H1 (cell line): ENCODE data around the gene THRB. TPM values are rescaled to one million over a fixed set of nuclear protein-coding genes. Genes with fewer than 3 reads are reported as not detected.

ENCODE experiments used
- CTCF ChIA-PET: fragments of 300-600 bp; sonication (Branson Sonifier 250); formaldehyde crosslinking; loops from one replicate; lab custom pipeline; 2021; ENCODE audit not compliant: partially characterized antibody; lab: Charles Lee
- POLR2A ChIA-PET: fragments of 300-600 bp; sonication (Branson Sonifier 250); formaldehyde crosslinking; loops from one replicate; lab custom pipeline; 2021; ENCODE audit warnings: inconsistent platforms; ENCODE audit not compliant: partially characterized antibody; lab: Charles Lee
- DNase-seq, 2 experiments: peaks; one replicate each; pipeline versions ENCODE4 v3.0.0 to v3.0.0-alpha.2; 2010 to 2022; ENCODE audit warnings: low spot score in 2 of 2, low read depth in 1 of 2, mixed read lengths in 1 of 2
- FAIRE-seq: peaks from 2 replicates; lab custom pipeline; 2011; peaks lifted over from hg19 to GRCh38; lab: Jason Lieb, UNC
- H2AFZ ChIP-seq: 2 replicates; pipeline ENCODE4 v1.8.1; 2012; ENCODE audit warnings: low read length, inconsistent platforms
- H2AK5ac ChIP-seq: 2 replicates; pipeline ENCODE4 v1.6.1; 2013; ENCODE audit warnings: low read depth, low read length
- H2BK120ac ChIP-seq: replicated peaks from 2 replicates; pipeline ENCODE3; 2013; ENCODE audit warnings: low read depth, low read length, inconsistent platforms
- H2BK12ac ChIP-seq: 2 replicates; pipeline ENCODE4 v1.6.1; 2013; ENCODE audit warnings: low read depth, low read length
- H2BK15ac ChIP-seq: 2 replicates; pipeline ENCODE4 v1.6.1; 2013; ENCODE audit warnings: low read length
- H2BK20ac ChIP-seq: 2 replicates; pipeline ENCODE4 v1.6.1; 2013; ENCODE audit warnings: low read length
- H2BK5ac ChIP-seq: 2 replicates; pipeline ENCODE4 v1.6.1; 2013; ENCODE audit warnings: low read depth, low read length
- H3K14ac ChIP-seq: 2 replicates; pipeline ENCODE4 v1.6.1; 2013; ENCODE audit warnings: inconsistent platforms; ENCODE audit not compliant: insufficient read length
- H3K18ac ChIP-seq: 2 replicates; pipeline ENCODE4 v1.6.1; 2013; ENCODE audit warnings: low read length; ENCODE audit errors: extremely low read depth
- H3K23ac ChIP-seq: 2 replicates; pipeline ENCODE4 v1.6.1; 2013; ENCODE audit warnings: inconsistent platforms; ENCODE audit not compliant: insufficient read length
- H3K23me2 ChIP-seq: 2 replicates; pipeline ENCODE4 v1.6.1; 2013; ENCODE audit warnings: low read depth, low read length
- H3K27ac ChIP-seq: 2 replicates; pipeline ENCODE4 v1.6.1; 2011; ENCODE audit warnings: low read depth, low read length, inconsistent platforms
- H3K27me3 ChIP-seq, 4 experiments: replicated peaks in 1 of 4; 1 replicate in 1 of 4; 2 replicates in 3 of 4; pipeline versions ENCODE4 v1.6.1 to v1.8.1; 2011 to 2013; ENCODE audit warnings: low read length in 3 of 4, mild to moderate bottlenecking in 3 of 4, inconsistent platforms in 2 of 4, mixed read lengths in 2 of 4, moderate library complexity in 1 of 4; ENCODE audit not compliant: control insufficient read depth in 3 of 4, insufficient read depth in 3 of 4; ENCODE audit errors: extremely low read depth in 1 of 4
- H3K36me3 ChIP-seq, 4 experiments: 2 replicates each; pipeline versions ENCODE4 v1.6.1 to v1.8.1; 2011 to 2013; ENCODE audit warnings: mild to moderate bottlenecking in 4 of 4, low read length in 3 of 4, moderate library complexity in 2 of 4, control low read depth in 1 of 4, inconsistent platforms in 1 of 4; ENCODE audit not compliant: insufficient read depth in 4 of 4, control insufficient read depth in 2 of 4
- H3K4ac ChIP-seq: replicated peaks from 2 replicates; pipeline ENCODE3; 2013; ENCODE audit warnings: low read length, low read depth, mixed read lengths, inconsistent platforms; ENCODE audit not compliant: insufficient read length
- H3K4me1 ChIP-seq, 4 experiments: replicated peaks in 1 of 4; 1 replicate in 1 of 4; 2 replicates in 3 of 4; pipeline versions ENCODE4 v1.6.1 to v1.8.1; 2011 to 2013; ENCODE audit warnings: low read length in 3 of 4, inconsistent platforms in 2 of 4, mixed read lengths in 1 of 4; ENCODE audit not compliant: insufficient read depth in 4 of 4, control insufficient read depth in 3 of 4
- H3K4me2 ChIP-seq, 2 experiments: 2 replicates each; pipeline versions ENCODE4 v1.6.1 to v1.8.1; 2011 to 2013; ENCODE audit warnings: low read depth in 2 of 2, low read length in 2 of 2, control low read depth in 1 of 2, inconsistent platforms in 1 of 2, mild to moderate bottlenecking in 1 of 2; ENCODE audit not compliant: insufficient read depth in 1 of 2
- H3K4me3 ChIP-seq, 4 experiments: fragments of 200-600, 300-600 bp in 1 of 4; sonication (generic), shearing (Covaris generic), sonication (Bioruptor Twin) in 1 of 4; 2 replicates each; pipeline versions ENCODE4 v1.5.1 to v1.8.1; 2011 to 2016; ENCODE audit warnings: low read length in 4 of 4, low read depth in 3 of 4, control low read depth in 2 of 4, inconsistent platforms in 2 of 4, mild to moderate bottlenecking in 2 of 4, mixed read lengths in 1 of 4, moderate library complexity in 1 of 4; ENCODE audit not compliant: insufficient read depth in 2 of 4; ENCODE audit errors: extremely low read depth in 1 of 4
- H3K56ac ChIP-seq: replicated peaks from 2 replicates; pipeline ENCODE3; 2013; ENCODE audit warnings: low read depth, mild to moderate bottlenecking, mixed read lengths, low read length, inconsistent platforms; ENCODE audit not compliant: insufficient read length
- H3K79me1 ChIP-seq: 2 replicates; pipeline ENCODE4 v1.6.1; 2013; ENCODE audit warnings: low read depth, low read length, control low read depth
- H3K79me2 ChIP-seq, 2 experiments: 2 replicates each; pipeline versions ENCODE4 v1.6.1 to v1.8.1; 2012 to 2013; ENCODE audit warnings: low read length in 2 of 2, mild to moderate bottlenecking in 2 of 2, inconsistent platforms in 1 of 2; ENCODE audit not compliant: insufficient read depth in 2 of 2, control insufficient read depth in 1 of 2
- H3K9ac ChIP-seq, 4 experiments: replicated peaks in 1 of 4; 1 replicate in 1 of 4; 2 replicates in 3 of 4; pipeline versions ENCODE4 v1.6.1 to v1.8.1; 2011 to 2013; ENCODE audit warnings: low read depth in 3 of 4, low read length in 3 of 4, control low read depth in 2 of 4, mild to moderate bottlenecking in 2 of 4, moderate library complexity in 2 of 4, inconsistent platforms in 1 of 4; ENCODE audit errors: extremely low read depth in 1 of 4
- H3K9me3 ChIP-seq, 2 experiments: 2 replicates each; pipeline versions ENCODE4 v1.6.1 to v1.8.1; 2012 to 2013; ENCODE audit warnings: mild to moderate bottlenecking in 2 of 2, moderate library complexity in 2 of 2, control low read depth in 1 of 2, inconsistent platforms in 1 of 2, low read depth in 1 of 2, low read length in 1 of 2, mixed read lengths in 1 of 2; ENCODE audit not compliant: insufficient read depth in 2 of 2
- H4K20me1 ChIP-seq, 2 experiments: replicated peaks in 1 of 2; 2 replicates each; pipeline versions ENCODE3 to v1.8.1; 2011 to 2013; ENCODE audit warnings: inconsistent platforms in 2 of 2, low read length in 2 of 2, mild to moderate bottlenecking in 1 of 2; ENCODE audit not compliant: insufficient read depth in 2 of 2, control insufficient read depth in 1 of 2
- H4K5ac ChIP-seq: 2 replicates; pipeline ENCODE4 v1.6.1; 2013; ENCODE audit warnings: low read length, low read depth, mixed read lengths, inconsistent platforms; ENCODE audit not compliant: insufficient read length
- H4K8ac ChIP-seq: 2 replicates; pipeline ENCODE4 v1.8.0; 2013; ENCODE audit warnings: mild to moderate bottlenecking, moderate library complexity, low read length, inconsistent platforms; ENCODE audit not compliant: insufficient read depth; ENCODE audit errors: extremely low read depth
- H4K91ac ChIP-seq: replicated peaks from 2 replicates; pipeline ENCODE3; 2013; ENCODE audit warnings: low read length, mixed read lengths, inconsistent platforms; ENCODE audit not compliant: insufficient read length
- GABPA ChIP-seq: IDR thresholded peaks from 2 replicates; pipeline ENCODE4 v1.6.1; 2011; ENCODE audit warnings: mild to moderate bottlenecking, low read length, moderate library complexity, borderline replicate concordance; ENCODE audit not compliant: insufficient read depth
- KDM1A ChIP-seq: fragments of 200-600, 300-600 bp; sonication (generic); IDR thresholded peaks from 2 replicates; pipeline ENCODE4 v1.7.1; 2016; ENCODE audit warnings: mild to moderate bottlenecking, low read length, borderline replicate concordance
- KDM5A ChIP-seq: fragments of 200-600 bp; IDR thresholded peaks from 2 replicates; pipeline ENCODE4 v1.7.1; 2012; ENCODE audit warnings: mild to moderate bottlenecking, low read length, inconsistent platforms, mixed read lengths
- SP2 ChIP-seq: IDR thresholded peaks from 2 replicates; pipeline ENCODE4 v1.6.1; 2012; ENCODE audit warnings: mild to moderate bottlenecking, low read length, inconsistent platforms
- ZNF274 ChIP-seq: IDR thresholded peaks from 2 replicates; pipeline ENCODE4 v1.7.0; 2012; ENCODE audit warnings: low read length, borderline replicate concordance; ENCODE audit errors: extremely low read depth
- WGBS, 2 experiments: shearing (Covaris generic) in 1 of 2; methylation state at CpG; one replicate each; pipeline versions ENCODE4 v1.1.6 to v1.1.7; 2013 to 2015; ENCODE audit warnings: low lambda C conversion rate in 2 of 2, mixed read lengths in 2 of 2, inconsistent platforms in 1 of 2, low coverage in 1 of 2, missing lambda C conversion rate in 1 of 2; ENCODE audit not compliant: insufficient replicate concordance in 2 of 2, insufficient coverage in 1 of 2, insufficient read length in 1 of 2; ENCODE audit errors: extremely low coverage in 1 of 2, missing lambda C conversion rate in 1 of 2; 5-methylcytosine and 5-hydroxymethylcytosine counted together
- polyA plus RNA-seq, 7 experiments: library from polyadenylated mRNA; depleted of rRNA in 3 of 7; stranded (reverse) in 5 of 7; unstranded in 2 of 7; fragments of >200 nt in 5 of 7; fragments of 200-250 nt in 2 of 7; gene quantifications; 1 replicate in 5 of 7; 2 replicates in 1 of 7; 4 replicates in 1 of 7; pipeline versions ENCODE4 v1.2.1 to v1.2.3, GENCODE V29; 2011 to 2013; ENCODE audit warnings: missing spikeins in 2 of 7, mixed read lengths in 2 of 7
- total RNA-seq: library from RNA; stranded (reverse); fragmentation: NEBNext Ultra II Directional; extraction: Animal tissue kit (Norgen Biotek cat#: 25700); gene quantifications from 2 replicates; pipeline ENCODE4 v1.2.1, GENCODE V29; 2021

THRB gene
- total and polyA plus RNA-seq, 2 of the 8 experiments (the other 6 are each of a cell fraction or from before 2014, with no cell fraction given), result 0.98 to 3.9 TPM

GRCh38 chr3:24288496-24289236 lies 206.0 kb downstream of the THRB start:
- no peaks in the 10 kb centered on the region for H4K20me1 ChIP-seq
- no peak overlapping the region for H3K18ac ChIP-seq
- no peak for DNase-seq
- H3K27me3 ChIP-seq, result no peaks in the 10 kb centered on the region
- no peak overlapping the region for H3K4me2 ChIP-seq
- H2BK120ac ChIP-seq, result no peak overlapping the region
- H3K4ac ChIP-seq, result no peak overlapping the region
- no peaks in the 10 kb centered on the region for H3K36me3 ChIP-seq
- H3K79me1 ChIP-seq, result no peaks in the 10 kb centered on the region
- no peak overlapping the region for H4K5ac ChIP-seq
- POLR2A ChIA-PET, result no interaction called here
- H3K23ac ChIP-seq, result no peak overlapping the region
- no peak overlapping the region for H2AK5ac ChIP-seq
- CTCF ChIA-PET, result no interaction called here
- no peaks in the 10 kb centered on the region for H3K23me2 ChIP-seq
- no peak overlapping the region for H3K56ac ChIP-seq
- H4K91ac ChIP-seq, result no peak overlapping the region
- TF ChIP-seq GABPA, result no peak
- TF ChIP-seq ZNF274, result no peak
- no peak for TF ChIP-seq KDM5A
- no peak for TF ChIP-seq KDM1A
- no peak for TF ChIP-seq SP2
- H2BK15ac ChIP-seq, result no peak overlapping the region
- no peak overlapping the region for H2BK20ac ChIP-seq
- no peaks in the 10 kb centered on the region for H3K79me2 ChIP-seq
- no peak for FAIRE-seq
- 89% methylated on average over 8 of the region's 8 CpGs; no CpG with 5 or more reads in 1 of the 2 experiments for WGBS, 2 experiments
- no peak overlapping the region for H2BK5ac ChIP-seq
- no peaks in the 10 kb centered on the region for H3K4me1 ChIP-seq
- no peak overlapping the region for H2AFZ ChIP-seq
- H4K8ac ChIP-seq, result no peak overlapping the region
- H3K9me3 ChIP-seq, result no peaks in the 10 kb centered on the region
- no peak overlapping the region for H3K4me3 ChIP-seq
- H3K14ac ChIP-seq, result no peak overlapping the region
- no peak overlapping the region for H2BK12ac ChIP-seq
- H3K27ac ChIP-seq, result no peak overlapping the region
- H3K9ac ChIP-seq, result no peak overlapping the region
